GM12873 (cell line): Measurements from ENCODE around the gene TOX3.

Experiments used
- TF ChIP-seq, protein P1 (sequence below): IDR thresholded peaks from 2 replicates; pipeline ENCODE4 v1.5.1; 2012; ENCODE audit warnings: low read depth, mild to moderate bottlenecking, moderate library complexity, low read length, control low read depth; ENCODE audit not compliant: insufficient read depth; ENCODE audit errors: missing control alignments

Gene TOX3

DNA sequence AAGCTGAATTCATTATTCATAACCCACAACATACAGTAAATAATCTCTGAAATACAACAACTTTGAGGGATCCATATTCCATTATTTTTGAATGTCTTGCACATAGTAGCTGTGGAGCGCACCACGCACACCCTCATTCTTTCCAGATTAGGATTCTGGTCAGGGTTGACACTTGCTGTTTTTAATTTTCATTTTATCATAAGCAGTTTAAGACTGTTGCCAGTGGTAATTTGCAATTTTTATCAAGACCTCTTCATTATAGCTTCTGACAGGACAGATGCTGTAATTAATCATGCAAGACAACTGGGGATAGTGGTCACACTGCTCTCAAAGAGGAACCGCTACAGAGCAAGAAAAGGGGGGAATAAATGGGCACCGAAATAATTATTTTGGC is 109.7 kb downstream of the TOX3 start:
- TF ChIP-seq, protein P1, sequence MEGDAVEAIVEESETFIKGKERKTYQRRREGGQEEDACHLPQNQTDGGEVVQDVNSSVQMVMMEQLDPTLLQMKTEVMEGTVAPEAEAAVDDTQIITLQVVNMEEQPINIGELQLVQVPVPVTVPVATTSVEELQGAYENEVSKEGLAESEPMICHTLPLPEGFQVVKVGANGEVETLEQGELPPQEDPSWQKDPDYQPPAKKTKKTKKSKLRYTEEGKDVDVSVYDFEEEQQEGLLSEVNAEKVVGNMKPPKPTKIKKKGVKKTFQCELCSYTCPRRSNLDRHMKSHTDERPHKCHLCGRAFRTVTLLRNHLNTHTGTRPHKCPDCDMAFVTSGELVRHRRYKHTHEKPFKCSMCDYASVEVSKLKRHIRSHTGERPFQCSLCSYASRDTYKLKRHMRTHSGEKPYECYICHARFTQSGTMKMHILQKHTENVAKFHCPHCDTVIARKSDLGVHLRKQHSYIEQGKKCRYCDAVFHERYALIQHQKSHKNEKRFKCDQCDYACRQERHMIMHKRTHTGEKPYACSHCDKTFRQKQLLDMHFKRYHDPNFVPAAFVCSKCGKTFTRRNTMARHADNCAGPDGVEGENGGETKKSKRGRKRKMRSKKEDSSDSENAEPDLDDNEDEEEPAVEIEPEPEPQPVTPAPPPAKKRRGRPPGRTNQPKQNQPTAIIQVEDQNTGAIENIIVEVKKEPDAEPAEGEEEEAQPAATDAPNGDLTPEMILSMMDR = no peak

GRCh38 chr16:52436339-52437276 is 110.3 kb downstream of the TOX3 start:
- TF ChIP-seq, protein P1 = no peak

- TF ChIP-seq, protein P1 = no peak
Observed at GRCh38 chr16:52434224-52434623, 112.7 kb downstream of the TOX3 start.

DNA sequence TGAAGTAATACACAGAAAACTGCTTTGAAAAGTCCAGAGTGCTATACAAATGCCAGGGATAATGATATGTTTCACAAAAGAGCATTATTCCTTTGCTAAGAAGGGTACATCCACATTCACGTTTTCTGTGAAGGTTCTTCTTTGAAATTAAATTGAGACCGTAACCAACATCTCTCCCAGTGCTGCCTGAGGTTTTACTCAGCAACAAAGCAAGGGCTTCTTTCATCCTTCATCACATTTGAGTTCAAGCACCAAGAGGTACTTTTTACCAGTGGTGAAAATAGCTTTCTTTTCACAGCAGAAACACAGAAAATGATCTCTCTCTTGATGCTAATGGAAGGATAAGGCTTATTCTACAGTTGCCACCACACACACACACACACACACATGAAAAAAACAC is 113.3 kb downstream of the TOX3 start:
- TF ChIP-seq, protein P1 = no peak

DNA sequence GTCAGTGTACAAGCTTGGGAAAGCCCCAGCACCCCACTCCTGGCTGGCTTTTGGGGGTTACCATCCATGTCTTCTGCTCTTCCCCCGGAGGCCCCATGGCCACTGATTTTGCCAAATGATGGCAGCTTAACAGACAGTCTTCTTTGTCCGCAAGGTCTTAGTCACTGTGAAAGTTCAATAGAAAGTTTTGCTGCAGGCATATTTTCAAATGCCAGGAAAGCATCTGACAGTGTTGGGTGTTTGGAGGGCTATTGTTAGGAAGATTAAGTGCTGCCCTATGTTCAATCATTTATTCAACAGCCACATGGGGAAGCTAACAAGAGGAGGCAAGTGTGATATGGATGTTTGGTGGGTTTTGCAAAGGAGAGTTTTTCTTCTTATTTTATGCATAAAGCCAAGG is 122.4 kb downstream of the TOX3 start:
- TF ChIP-seq, protein P1 = no peak

DNA sequence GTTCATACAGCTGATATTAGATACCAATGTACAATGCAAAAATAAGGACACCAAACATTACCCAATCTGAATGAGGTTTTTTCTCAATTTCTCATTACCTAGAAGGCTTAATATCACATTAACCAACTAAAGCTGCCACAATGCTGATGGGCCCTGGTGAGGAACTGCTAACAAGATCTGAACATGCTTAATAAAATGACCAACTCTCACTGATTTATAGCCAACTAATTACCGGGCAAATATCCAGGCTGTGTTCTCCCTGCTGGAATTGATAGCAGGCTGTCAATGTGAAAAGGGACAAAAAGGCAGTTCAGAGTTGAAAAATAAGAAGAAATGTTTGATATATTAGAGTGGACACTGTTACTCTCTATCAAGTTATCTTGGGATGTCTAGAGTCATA is 124.6 kb downstream of the TOX3 start:
- TF ChIP-seq, protein P1 = no peak

DNA sequence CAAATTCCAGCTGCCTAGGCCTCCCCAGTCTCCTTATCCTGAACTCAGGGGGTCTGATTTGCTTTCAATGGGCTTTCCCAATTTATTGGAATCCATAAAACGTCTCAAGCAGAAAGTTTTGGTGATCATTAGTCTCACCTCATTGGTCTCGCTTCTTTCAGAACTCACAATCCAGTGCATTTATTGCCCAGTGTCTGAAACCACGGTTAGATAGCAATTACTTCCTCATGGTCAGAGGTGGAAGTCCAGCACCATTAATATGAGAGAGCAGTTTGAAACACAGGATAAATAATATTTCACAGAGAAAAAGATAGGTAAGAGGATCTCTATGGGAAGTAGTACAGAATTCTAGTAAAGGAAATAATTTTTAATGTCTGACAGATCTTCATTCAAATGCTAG is 128.7 kb downstream of the TOX3 start:
- TF ChIP-seq, protein P1 = no peak
